ENCODE data around the gene MYO16.
A peak's percentile ranks its signal among the peaks of the same experiment; 100 is the strongest.

The MYO16 gene

GRCh38 chr13:108812661-108813060 lies 183.2 kb downstream of the MYO16 start:
- no peak for DNase-seq

- DNase-seq, result no peak
Observed at GRCh38 chr13:108813587-108814170, 184.3 kb downstream of the MYO16 start.

GRCh38 chr13:108816375-108816774 lies 187.0 kb downstream of the MYO16 start:
- DNase-seq, result no peak

GRCh38 chr13:108827646-108828045 lies 198.2 kb downstream of the MYO16 start:
- DNase-seq, result no peak

DNA sequence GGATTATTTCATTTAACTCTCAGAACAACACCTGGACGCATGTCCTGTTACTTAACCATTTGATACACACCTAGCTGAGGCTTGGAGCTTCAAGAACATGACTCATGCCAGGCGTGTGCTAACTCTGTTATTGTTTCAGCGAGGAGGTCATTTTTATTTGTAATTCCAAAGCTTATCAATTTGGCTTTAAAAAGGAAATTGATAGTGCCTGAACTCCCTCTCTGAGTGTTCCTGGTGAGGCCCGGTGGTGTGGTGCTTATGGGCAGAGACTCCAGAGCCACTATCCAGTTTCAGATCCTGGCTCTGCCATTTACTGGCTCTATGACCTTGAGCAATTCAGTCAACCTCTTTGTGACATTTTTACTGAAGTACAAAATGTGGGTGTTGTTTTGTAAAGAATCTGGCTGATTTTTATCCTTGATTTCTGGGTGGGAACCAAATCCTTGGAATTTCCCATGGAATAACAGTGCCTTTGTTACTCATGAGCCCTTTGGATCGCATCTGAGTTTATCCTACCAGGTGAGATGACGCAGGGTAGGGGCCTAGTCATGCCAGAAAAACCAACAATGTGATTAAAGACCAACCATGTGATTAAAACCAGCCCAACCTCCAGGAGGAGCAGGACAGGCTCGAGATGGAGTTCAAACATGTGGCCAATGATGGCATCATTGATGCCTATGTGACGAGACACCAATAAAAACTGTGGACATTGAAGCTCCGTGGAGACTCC lies 198.8 kb downstream of the MYO16 start:
- no peak for DNase-seq

DNA sequence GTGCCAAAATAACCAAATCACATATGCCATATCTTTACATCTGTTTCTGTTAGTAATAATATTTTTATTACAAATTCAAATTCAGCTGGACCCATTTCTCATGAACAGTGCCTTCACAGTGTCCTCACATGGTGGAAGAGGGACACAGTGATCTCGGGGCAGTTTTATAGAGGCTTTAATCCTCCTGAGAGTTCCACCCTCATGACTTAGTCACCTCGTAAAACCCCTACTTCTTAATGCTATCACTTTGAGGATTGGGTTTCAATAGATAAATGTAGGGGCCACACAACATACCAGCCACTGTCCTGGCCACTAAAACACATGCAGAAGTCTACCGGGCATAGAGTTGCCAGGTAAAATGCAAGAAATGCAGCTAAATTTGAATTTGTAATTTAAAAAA lies 201.5 kb downstream of the MYO16 start:
- no peak for DNase-seq

- no peak for DNase-seq
Observed at GRCh38 chr13:108833531-108833930, 204.1 kb downstream of the MYO16 start.

DNA sequence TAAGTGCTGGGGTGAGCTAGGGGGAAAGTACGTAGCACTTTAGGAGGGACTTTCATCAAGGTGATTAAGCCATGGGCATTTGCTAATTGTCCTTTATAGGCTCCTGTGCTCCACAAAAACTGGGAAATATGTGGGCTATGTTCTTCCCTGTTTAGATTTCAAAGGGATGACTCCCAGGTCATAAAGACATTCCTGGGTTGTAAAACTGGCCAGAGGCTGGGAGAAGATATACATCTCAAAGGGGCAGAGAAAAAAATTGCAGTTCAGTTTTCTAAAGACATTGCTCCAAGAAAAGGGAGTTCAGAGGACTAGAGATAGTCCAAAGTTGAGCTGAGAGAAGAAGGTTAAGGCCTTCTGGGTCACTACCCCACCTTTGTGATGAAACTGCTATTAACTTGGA lies 204.8 kb downstream of the MYO16 start:
- DNase-seq, result no peak

DNA sequence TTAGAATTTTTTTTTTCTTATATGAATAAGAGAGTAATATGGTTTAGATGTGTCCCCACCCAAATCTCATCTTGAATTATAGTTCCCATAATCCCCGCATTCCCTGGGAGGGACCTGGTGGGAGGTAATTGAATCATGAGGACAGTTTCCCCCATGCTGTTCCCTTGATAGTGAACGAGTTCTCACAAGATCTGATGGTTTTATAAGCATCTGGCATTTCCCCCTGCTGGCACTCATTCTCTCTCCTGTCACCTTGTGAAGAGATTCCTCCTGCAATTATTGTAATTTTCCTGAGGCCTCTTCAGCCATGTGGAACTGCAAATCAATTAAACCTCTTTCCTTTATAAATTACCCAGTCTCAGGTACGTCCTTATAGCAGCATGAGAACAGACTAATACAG lies 205.7 kb downstream of the MYO16 start:
- DNase-seq, result no peak

- DNase-seq, result no peak
Observed at GRCh38 chr13:108850691-108851090, 221.3 kb downstream of the MYO16 start.

DNA sequence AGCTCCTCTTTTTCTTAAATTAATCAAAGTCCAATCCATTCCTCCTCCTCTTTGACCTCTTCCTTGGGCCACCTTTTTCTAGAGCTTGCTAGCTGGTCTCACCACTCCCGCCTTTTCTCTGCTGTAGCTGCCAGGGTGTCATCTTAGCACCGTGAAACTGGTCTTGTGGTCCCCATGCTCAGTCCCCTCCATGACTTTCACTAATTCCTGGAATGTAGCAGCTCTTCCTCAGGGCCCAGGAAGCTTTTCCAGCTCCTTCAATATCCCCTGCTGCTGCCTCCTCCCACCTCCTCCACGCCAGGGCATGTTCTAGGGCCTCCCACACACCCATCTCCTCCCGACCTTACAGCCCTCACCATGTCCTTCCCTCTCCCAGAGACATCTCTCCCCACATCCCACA lies 222.2 kb downstream of the MYO16 start:
- no peak for DNase-seq

GRCh38 chr13:108853031-108853430 lies 223.6 kb downstream of the MYO16 start:
- no peak for DNase-seq

DNA sequence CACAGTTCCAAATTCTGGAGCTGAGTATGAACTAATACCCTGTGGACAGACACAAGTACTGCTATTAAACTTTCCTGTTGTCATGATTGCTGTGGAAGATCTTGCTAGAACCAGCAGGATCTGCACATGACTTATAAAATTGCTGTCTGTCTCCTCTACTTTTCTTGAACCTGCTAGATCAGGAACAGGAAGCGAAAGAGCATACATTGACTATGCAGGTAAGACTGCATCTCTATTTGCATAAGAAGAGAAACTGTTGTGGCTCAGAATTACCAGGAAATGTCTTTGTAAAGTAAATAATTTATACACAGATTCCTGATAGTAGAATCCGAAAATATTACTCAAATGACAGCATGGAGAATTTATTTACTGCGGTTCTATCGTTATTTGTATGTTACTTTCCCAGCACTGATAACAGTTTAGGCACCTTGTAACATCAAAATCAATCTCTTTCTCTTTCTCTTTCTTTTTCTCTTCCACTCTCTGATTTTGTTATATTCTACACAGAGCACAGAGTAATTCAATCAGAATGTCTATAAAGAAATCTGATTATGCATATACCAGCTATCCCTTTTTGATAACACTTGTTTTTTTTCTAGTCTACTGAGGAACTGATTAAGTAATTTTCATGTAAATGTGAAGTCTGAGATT lies 226.5 kb downstream of the MYO16 start:
- DNase-seq, result no peak

DNA sequence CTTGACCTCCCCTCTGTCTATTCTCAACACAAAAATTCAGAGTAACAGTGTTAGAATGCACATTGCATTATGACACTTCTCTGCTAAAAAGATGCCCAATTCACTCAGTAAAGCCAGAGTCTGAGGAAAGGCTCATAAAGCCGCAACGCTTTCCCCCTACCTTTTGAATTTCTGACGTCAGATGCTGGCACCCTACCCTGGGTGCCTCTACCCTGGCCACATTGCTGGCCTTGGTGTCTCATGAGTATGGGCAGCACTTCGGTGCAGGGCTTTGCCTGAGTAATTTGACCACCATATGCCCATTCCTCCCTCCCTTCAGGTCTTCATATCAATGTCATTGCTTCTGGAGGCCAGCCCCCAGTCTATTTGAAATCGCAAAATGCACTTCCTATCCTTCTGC lies 229.3 kb downstream of the MYO16 start:
- DNase-seq, result no peak

DNA sequence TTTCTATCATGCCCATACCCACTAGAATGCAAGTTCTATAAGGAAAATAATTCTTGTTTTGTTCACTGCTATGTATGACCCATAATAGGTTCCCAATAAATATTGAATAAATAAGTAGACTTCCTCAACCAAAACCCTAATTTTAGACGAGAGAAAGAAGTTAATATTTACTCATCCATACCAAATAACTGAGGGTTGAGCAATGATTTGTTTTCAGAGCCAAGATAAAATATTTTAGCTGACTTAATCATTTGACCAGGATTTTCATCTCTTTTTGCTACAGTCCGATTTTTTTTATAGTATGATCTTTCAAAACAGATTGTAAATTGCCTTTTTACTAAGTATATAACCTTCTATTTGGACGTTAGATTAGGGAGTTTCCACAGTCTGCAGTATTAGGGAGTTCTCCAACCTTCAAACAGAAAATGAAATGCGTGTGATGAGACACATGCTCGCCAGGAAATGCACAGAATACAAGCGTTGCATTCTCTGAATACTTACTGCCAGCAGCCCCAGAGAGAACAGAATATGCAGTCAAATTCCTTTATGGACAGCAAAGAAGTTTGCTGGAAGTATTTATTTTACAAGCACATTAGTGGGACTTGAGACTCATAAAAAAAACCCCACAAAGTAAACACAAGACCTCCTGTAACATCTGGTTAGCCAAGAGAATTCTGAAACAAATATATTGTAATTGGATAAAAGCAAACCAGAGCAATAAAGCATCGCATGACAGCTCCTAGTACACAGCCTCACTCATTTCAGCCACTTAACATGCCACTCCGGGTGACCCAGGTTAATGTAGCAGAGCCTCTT lies 230.0 kb downstream of the MYO16 start:
- no peak for DNase-seq

GRCh38 chr13:108860418-108860817 lies 231.0 kb downstream of the MYO16 start:
- no peak for DNase-seq

GRCh38 chr13:108877300-108877699 lies 247.9 kb downstream of the MYO16 start:
- DNase-seq, result no peak

- no peak for DNase-seq
Observed at GRCh38 chr13:108878732-108879131, 249.3 kb downstream of the MYO16 start.

DNA sequence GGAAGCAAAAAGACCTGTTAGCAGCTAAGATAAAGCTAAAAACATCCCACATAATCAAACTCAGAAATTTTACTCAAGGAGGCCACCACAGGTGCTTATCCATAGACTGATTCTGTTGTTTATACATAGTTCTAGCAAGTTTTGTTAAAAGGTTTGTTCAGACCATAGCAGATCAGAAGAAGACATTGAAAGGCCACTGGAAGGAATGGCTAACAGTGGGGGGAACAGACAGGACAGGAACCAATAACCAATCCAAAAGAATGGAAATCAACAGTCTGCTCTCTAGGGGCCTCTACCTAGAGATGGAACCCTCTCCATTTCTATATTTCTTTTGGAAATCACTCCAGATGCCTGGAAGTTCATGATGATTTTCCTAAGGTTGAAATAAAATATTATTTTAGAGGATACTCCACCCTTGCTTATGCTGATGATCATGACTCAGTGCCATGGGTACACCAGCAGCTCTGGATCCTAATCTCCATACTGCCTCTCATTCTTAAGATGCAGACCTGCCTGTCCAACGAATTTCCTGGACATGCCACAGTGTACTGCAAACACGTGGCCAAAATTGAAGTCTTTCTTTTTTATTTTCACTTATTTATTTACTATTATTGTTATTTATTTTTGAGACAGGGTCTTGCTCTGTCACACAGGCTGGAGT lies 260.0 kb downstream of the MYO16 start:
- DNase-seq, result no peak

DNA sequence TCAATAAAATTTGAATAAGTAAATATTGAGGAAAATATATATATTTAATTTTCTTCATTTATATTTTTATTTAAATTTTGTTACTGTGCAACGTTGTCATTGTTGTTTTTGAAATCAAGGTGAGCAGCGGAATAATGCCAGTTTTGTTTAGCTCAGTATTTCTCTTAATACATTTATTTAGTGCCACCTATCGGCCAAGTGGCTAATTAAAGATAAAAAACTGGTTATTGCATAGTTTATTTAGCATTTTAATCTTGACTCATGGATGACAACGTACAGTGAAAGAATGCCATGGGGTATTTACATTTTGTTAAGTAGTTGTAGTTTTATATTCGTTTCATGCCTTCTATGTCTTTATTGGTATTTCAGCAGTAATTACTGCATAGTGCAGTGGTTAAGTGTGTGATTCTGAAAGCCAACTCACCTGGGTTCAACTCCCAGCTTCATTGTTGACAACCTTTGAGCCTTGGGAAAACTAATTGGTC lies 265.9 kb downstream of the MYO16 start:
- no peak for DNase-seq

DNA sequence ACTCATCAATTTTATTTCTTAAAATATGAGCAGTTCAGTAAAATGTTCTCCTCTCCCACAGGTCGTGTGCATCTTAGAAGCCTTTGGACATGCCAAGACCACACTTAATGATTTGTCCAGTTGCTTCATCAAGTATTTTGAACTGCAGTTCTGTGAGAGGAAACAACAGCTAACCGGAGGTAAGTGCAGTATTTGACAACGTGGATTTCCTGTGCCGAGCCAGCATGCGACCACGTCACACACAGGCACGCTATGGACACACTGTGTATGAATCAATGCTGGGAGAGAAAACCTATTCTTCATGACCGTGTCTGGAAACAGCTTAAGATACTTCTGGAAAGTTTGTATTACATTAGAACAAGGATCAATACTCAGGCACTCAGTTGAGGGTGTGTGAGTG lies 268.5 kb downstream of the MYO16 start:
- DNase-seq, result peak; percentile 8

DNA sequence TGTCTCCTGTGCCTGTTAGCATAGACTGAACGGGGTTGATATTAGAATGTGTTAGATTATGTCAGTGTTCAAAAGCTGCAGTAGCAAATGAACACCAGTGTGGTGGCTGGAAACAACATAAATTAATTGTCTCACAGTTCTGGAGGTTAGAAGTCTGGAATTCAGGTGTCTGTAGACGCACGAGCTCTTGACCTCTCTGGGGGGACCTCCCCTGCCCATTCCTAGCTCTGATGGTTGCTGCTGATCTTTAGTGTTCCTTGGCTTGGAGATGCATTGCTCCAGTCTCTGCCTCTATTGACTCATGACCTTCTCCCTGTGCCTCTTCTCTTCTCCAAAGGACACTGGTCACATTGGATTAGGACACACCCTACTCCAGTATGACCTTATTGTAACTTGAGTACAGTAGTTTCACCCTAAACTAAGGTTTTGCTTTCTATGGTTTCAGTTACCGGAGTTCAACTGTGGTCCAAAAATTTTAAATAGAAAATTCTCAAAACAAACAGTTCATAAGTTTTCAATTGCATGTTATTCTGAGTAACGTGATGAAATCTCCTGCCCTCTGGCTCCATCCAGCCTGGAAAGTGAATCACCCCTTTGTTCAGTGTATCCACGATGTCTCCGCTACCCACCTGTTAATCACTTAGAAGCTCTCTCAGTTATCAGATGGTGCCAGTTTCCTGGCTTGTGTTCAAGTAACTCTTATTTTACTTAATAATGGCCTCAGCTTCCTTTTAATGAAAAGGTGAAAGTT lies 273.2 kb downstream of the MYO16 start:
- DNase-seq, result no peak
